Tongue (tissue), 2 donors: ENCODE results near the gene CCL25. TPM values are rescaled to one million over a fixed set of nuclear protein-coding genes. Genes with fewer than 3 reads are reported as not detected.
"Not testable (repeated sequence)": the region's sequence is repeated elsewhere in the genome, so short reads cannot be mapped to it uniquely, and the experiment has no call there.

ENCODE experiments used
- DNase-seq: peaks from one replicate; pipeline ENCODE4 v3.0.0-alpha.2; 2015
- total RNA-seq: library from RNA; depleted of rRNA; stranded (reverse); fragments of >200 nt; gene quantifications from one replicate; pipeline ENCODE4 v1.2.3, GENCODE V29; 2014

The CCL25 gene
- total RNA-seq, 1 donor from 2014 or later = not detected

- no peak for DNase-seq
Observed at GRCh38 chr19:8085598-8086408, 33.2 kb downstream of the CCL25 start.

- DNase-seq = no peak
Observed at GRCh38 chr19:8086849-8087248, 34.3 kb downstream of the CCL25 start.

- DNase-seq = no peak
Observed at GRCh38 chr19:8087876-8088275, 35.3 kb downstream of the CCL25 start.

DNA sequence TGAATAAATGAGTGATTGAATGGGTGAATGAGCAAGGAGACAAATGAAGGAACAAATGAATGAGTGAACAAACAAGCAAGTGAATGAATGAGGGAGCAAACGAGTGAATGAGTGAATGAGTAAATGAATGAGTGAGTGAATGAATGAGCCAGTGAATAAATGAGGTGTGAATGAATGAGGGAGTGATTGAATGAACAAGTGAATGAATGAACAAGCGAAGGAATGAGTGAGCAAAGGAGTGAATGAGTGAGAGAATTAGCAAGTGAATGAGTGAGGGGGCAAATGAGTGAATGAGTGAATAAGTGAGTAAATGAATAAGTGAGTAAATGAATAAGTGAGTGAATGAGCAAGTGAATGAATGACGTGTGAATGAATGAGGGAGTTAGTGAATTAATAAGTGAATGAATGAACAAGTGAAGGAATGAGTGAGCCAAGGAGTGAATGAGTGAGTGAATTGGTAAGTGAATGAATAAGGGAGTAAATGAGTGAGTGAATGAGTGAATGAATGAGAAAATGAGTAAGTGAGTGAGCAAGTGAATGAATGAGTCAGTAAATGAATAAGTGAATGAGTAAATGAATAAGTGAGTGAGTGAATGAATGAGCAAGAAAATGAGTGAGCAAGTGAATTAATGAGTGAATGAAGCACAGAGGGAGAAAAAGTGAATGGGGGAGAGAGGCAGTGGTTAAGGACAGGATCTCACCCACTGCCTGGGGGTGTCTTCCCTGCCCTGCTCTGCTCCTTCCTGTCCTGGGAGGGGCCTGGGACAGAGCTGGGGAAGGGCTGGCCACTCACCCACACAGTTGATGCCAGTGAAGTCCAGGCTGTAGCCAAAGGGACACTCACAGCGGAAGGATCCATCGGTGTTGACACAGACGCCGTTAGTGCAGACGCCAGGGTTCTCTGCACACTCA, 36.4 kb downstream of the CCL25 start:
- no peak for DNase-seq

GRCh38 chr19:8089664-8090601, 37.4 kb downstream of the CCL25 start:
- DNase-seq = no peak

GRCh38 chr19:8090950-8091349, 38.4 kb downstream of the CCL25 start:
- no peak for DNase-seq

- DNase-seq = no peak
Observed at GRCh38 chr19:8093740-8094139, 41.2 kb downstream of the CCL25 start.

DNA sequence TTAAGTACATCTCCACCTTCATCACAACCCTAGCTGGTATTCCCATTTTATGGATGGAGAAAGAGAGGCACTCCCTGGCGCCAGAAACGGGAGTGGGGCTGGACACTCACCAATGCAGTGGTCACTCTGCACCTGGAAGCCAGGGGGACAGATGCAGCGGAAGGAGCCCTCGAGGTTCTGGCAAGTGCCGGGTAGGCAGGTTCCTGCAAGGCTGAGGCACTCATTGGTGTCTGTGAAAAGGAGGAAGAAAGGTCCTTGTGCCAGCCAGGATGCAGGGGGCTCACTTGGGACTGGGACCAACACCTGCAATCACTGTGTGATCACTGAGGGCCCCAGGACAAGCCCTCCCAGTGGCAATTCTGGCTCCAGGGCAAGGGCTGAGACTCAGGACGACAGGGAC, 41.8 kb downstream of the CCL25 start:
- no peak for DNase-seq

DNA sequence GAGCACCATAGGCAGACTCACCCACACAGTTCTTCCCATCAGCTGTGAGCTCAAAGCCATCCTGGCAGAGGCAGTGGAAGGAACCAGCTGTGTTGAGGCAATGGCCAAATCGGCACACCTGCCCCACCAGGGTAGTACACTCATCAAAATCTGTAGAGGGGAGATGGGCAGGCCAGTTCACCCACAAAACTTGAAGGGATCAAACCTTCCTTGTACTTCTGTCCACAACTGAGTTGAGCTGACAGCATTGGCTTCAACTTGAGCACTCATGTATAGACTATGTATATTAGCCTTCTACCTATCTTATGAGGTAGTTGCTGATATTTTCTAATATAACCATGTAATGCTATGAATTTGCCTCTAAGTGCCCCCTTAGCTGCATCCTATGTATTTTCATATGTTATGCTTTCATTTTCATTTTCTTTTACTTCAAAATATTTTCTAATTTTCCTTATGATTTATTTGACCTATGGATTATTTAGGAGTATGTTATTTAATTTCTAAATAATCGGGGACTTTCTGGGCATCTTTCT, 42.9 kb downstream of the CCL25 start:
- no peak for DNase-seq

- DNase-seq = no peak
Observed at GRCh38 chr19:8096071-8096470, 43.5 kb downstream of the CCL25 start.

DNA sequence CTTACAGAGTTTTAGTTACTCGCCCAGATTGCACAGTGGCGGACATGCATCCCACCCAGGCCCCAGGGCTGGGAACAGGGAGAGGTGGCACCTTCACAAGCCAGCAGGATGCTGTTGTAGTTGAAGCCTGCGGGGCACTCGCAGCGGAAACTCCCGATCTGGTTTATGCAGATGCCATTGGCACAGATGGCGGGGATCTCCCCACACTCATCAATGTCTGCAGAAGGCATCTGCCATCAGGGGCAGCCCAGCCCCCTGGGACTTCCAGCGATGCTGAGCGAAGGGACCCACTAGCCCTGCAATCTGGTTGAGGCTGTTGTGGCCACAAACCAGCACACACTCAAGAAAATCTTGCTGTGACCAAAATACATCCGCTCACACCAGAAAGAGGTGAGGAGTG, 44.6 kb downstream of the CCL25 start:
- no peak for DNase-seq

GRCh38 chr19:8097681-8098567, 45.4 kb downstream of the CCL25 start:
- DNase-seq = no peak

GRCh38 chr19:8101311-8101710, 48.8 kb downstream of the CCL25 start:
- no peak for DNase-seq

DNA sequence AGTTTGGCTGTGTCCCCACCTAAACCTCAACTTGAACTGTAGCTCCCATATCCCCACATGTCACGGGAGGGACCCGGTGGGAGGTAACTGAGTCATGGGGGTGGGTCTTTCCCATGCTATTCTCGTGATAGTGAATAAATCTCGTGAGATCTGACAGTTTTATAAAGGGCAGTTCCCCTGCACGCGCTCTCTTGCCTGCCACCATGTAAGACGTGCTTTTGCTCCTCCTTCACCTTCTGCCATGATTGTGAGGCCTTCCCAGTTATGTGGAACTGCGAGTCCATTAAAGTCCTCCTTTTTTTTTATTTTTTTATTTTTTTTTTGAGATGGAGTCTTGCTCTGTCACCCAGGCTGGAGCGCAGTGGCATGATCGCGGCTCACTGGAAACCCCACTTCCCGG, 49.4 kb downstream of the CCL25 start:
- DNase-seq = not testable (repeated sequence)

DNA sequence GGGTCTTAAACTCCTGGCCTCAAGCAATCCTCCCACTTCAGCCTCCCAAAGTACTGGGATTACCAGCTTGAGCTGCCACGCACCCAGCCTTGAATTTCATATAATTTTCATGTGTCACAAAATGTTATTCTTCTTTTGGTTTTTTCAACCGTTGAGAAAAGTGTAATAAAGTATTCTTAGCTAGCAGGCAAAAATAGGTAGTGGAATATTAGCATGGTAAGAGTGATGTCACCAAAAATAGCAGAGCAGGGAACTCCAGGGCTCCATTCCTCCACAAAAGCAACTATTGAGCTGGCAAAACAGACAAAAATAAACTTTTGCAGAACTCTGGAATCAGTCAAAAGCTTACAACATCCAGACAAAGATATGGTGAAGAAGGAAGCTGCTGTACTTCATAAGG, 52.9 kb downstream of the CCL25 start:
- DNase-seq = no peak

- no peak for DNase-seq
Observed at GRCh38 chr19:8107301-8107903, 54.8 kb downstream of the CCL25 start.

- no peak for DNase-seq
Observed at GRCh38 chr19:8108560-8109445, 56.2 kb downstream of the CCL25 start.

DNA sequence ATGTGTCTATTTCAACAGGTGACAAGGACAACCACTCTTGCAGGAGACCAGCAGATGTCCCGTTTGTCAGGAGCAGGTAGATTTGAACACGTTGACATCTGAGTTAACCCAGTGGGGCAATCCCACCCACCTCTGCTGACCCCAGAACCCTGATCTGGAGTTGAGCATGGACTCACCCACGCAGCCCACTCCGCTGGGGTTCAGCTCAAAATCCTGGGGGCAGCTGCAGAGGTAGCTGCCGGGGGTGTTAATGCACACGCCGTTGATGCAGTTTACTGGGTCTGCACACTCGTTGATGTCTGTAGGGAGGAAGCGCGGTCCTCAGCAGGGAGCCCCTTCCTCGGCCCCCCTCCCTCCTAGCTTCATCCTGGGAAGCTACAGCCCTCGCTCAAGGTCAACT, 56.9 kb downstream of the CCL25 start:
- DNase-seq = no peak

DNA sequence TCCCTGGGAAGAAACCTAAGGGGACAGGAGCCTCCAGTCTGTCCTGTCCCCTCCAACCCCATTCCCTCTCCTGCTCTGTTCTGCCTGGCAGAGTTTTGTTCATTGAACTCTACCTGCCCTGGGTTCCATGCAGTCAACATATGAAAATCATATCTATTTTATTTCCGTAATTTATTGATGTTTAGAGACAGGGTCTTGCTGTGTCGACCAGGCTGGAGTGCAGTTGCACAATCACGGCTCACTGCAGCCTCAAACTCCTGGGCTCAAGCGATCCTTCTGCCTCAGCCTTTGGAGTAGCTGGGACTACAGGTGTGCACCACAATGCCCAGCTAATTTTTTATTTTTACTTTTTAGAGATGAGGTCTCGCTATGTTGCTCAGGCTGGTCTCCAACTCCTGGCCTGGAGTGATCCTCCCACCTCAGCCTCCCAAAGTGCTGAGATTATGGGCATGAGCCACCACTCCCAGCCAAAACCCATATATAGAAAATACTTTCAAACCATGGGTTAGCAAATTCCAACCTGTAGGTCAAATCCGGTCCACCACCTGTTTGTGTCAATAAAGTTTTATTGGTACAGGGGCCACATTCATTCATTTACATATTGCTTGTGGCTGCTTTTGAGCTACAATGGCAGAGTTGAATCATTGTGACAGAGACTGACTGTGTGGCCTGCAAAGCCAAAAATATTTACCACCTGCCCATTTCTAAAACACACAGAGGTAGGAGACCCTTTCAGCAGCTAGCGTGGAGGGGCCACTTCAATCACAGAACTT, 57.5 kb downstream of the CCL25 start:
- DNase-seq = no peak
